ENCODE results near the gene LCMT1.

GRCh38 chr16:25219070-25219737, 107.7 kb downstream of the LCMT1 start:
- no peak for TF ChIP-seq CTCF (IDR thresholded peaks at IDR 0.05)
- no peak for TF ChIP-seq POLR2A (IDR thresholded peaks at IDR 0.05)
- peak; percentile 8 for TF ChIP-seq POLR2AphosphoS5 (IDR thresholded peaks at IDR 0.05)

Data from prostate gland (tissue), 2 donors.